ENCODE data around the gene STMN1.

The STMN1 gene

GRCh38 chr1:25896266-25896665 lies 10.0 kb downstream of the STMN1 start:
- in situ Hi-C loops (cut with HindIII; ENCODE audit: low sequenced_read_pairs) = loop anchor here (5.0 kb wide), 2 partner anchors 49 to 101 kb away; partner anchors contain the start of gene PAFAH2
- no peak for DNase-seq (ENCODE audit: low read depth)
- no peak overlapping the region for H3K4me3 ChIP-seq (ENCODE audit: low read depth, low read length)
- TF ChIP-seq, protein P1, sequence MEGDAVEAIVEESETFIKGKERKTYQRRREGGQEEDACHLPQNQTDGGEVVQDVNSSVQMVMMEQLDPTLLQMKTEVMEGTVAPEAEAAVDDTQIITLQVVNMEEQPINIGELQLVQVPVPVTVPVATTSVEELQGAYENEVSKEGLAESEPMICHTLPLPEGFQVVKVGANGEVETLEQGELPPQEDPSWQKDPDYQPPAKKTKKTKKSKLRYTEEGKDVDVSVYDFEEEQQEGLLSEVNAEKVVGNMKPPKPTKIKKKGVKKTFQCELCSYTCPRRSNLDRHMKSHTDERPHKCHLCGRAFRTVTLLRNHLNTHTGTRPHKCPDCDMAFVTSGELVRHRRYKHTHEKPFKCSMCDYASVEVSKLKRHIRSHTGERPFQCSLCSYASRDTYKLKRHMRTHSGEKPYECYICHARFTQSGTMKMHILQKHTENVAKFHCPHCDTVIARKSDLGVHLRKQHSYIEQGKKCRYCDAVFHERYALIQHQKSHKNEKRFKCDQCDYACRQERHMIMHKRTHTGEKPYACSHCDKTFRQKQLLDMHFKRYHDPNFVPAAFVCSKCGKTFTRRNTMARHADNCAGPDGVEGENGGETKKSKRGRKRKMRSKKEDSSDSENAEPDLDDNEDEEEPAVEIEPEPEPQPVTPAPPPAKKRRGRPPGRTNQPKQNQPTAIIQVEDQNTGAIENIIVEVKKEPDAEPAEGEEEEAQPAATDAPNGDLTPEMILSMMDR (IDR thresholded peaks at IDR 0.05; ENCODE audit: low read depth, low read length, missing control alignments) = no peak

GRCh38 chr1:25895365-25895990 lies 10.7 kb downstream of the STMN1 start:
- TF ChIP-seq, protein P1 (IDR thresholded peaks at IDR 0.05; ENCODE audit: low read depth, low read length, missing control alignments) = peak; percentile 98
- in situ Hi-C loops (cut with HindIII; ENCODE audit: low sequenced_read_pairs) = loop anchor here (5.0 kb wide), 2 partner anchors 48 to 102 kb away; partner anchors contain the start of gene PAFAH2
- no peak overlapping the region for H3K4me3 ChIP-seq (ENCODE audit: low read depth, low read length)
- peak; percentile 85 for DNase-seq (ENCODE audit: low read depth)

GRCh38 chr1:25893116-25893515 lies 13.1 kb downstream of the STMN1 start:
- in situ Hi-C loops (cut with HindIII; ENCODE audit: low sequenced_read_pairs) = no loop called here
- TF ChIP-seq, protein P1 (IDR thresholded peaks at IDR 0.05; ENCODE audit: low read depth, low read length, missing control alignments) = no peak
- no peak overlapping the region for H3K4me3 ChIP-seq (ENCODE audit: low read depth, low read length)
- no peak for DNase-seq (ENCODE audit: low read depth)

DNA sequence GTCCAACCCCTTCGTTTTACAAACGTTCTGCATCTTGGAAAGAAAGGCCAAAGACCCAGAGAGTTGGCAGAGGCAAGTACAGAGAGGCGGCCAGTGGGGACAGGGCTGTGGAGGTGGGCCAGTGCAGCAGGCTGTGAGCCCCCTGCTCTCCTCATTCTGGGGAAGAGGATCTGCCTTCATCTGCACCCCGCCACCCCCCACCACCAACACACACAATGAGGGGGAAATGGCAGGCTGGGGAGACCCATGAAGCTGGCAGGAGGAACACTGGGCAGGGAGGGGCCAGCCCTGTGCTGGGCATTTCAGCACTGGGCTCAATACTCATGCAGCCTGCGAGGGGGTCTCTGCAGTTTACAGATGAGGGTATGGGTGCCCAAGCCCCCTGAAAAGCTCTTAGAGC lies 14.6 kb downstream of the STMN1 start:
- in situ Hi-C loops (cut with HindIII; ENCODE audit: low sequenced_read_pairs) = no loop called here
- H3K4me3 ChIP-seq (ENCODE audit: low read depth, low read length) = no peak overlapping the region
- TF ChIP-seq, protein P1 (IDR thresholded peaks at IDR 0.05; ENCODE audit: low read depth, low read length, missing control alignments) = no peak
- DNase-seq (ENCODE audit: low read depth) = no peak

GRCh38 chr1:25890239-25891034 lies 15.8 kb downstream of the STMN1 start:
- TF ChIP-seq, protein P1 (IDR thresholded peaks at IDR 0.05; ENCODE audit: low read depth, low read length, missing control alignments) = no peak
- DNase-seq (ENCODE audit: low read depth) = no peak
- in situ Hi-C loops (cut with HindIII; ENCODE audit: low sequenced_read_pairs) = no loop called here
- no peak overlapping the region for H3K4me3 ChIP-seq (ENCODE audit: low read depth, low read length)

GRCh38 chr1:25889470-25889869 lies 16.7 kb downstream of the STMN1 start:
- no peak for DNase-seq (ENCODE audit: low read depth)
- TF ChIP-seq, protein P1 (IDR thresholded peaks at IDR 0.05; ENCODE audit: low read depth, low read length, missing control alignments) = peak; percentile 33
- H3K4me3 ChIP-seq (ENCODE audit: low read depth, low read length) = no peak overlapping the region
- in situ Hi-C loops (cut with HindIII; ENCODE audit: low sequenced_read_pairs) = no loop called here

All from astrocyte of the cerebellum (primary cell).